ENCODE data around the gene STKLD1. TPM values are rescaled to one million over a fixed set of nuclear protein-coding genes. Genes with fewer than 3 reads are reported as not detected.

Gene STKLD1
- total and polyA plus RNA-seq, 9 of the 15 experiments (the other 6 are each of a cell fraction or from before 2014, with no cell fraction given) = 0.10 to 0.65 (median 0.33) TPM; not detected in 2

GRCh38 chr9:133346021-133346785, 30.0 kb upstream of the STKLD1 start:
- FAIRE-seq = no peak
- peaks cover 3% of the 10 kb centered on the region for H3K9me1 ChIP-seq (ENCODE audit: control insufficient read depth, insufficient read depth, low read length)
- H3K36me3 ChIP-seq (ENCODE audit: control insufficient read depth, insufficient read depth, low read length) = peaks cover 77% of the 10 kb centered on the region
- intact Hi-C loops (cut with micrococcal nuclease) (no loop called here), in situ Hi-C loops (cut with MboI) (no loop called here)
- ChIA-PET POLR2A (interaction anchor here (0.6 to 3.3 kb wide), 12 partner anchors 11 to 478 kb away, joined by 3 to 31 read pairs (median 3); partner anchors contain the start of gene RALGDS), CTCF (ENCODE audit: low intra/inter-chr PET ratio) (no interaction called here)
- DNase-seq (ENCODE audit: extremely low read depth in 1 of 4, low spot score in 3 of 4) = peak in 1 of 4 experiments; percentile 31
- peaks cover 17% of the 10 kb centered on the region for H4K20me1 ChIP-seq (replicated peaks; ENCODE audit: control insufficient read depth, insufficient read depth, low read length)
- BruUV-seq (replicated peaks) = TSS peak; percentile 55
- no peak; the same call in 2 of the 3 replicates for ATAC-seq
- H2AFZ ChIP-seq (ENCODE audit: low read depth, low read length) = no peak overlapping the region
- no peaks in the 10 kb centered on the region for H3K27me3 ChIP-seq (ENCODE audit: control insufficient read depth in 2 of 2, insufficient read depth in 2 of 2, low read length in 2 of 2)
- peaks cover 16 to 43% of the 10 kb centered on the region in 2 experiments; a peak in 4 of 5 replicates for H3K4me1 ChIP-seq (replicated peaks in 1 of 2; ENCODE audit: control insufficient read depth in 2 of 2, insufficient read depth in 2 of 2, low read length in 2 of 2)
- peak overlapping the region; percentile 100 for H3K9ac ChIP-seq (ENCODE audit: insufficient read depth in 1 of 2, low read depth in 2 of 2, low read length in 2 of 2)
- H3K27ac ChIP-seq (ENCODE audit: extremely low read depth, low read depth, low read length) = no peak overlapping the region; the same call in 2 of the 3 replicates
- peaks cover 57% of the 10 kb centered on the region for H3K79me2 ChIP-seq (ENCODE audit: control insufficient read depth, insufficient read depth, low read length)
- no peaks in the 10 kb centered on the region for H3K9me3 ChIP-seq (replicated peaks; ENCODE audit: control insufficient read depth, insufficient read depth, low read depth, low read length)
- peak overlapping the region; percentile 100 for H3K4me3 ChIP-seq
- peak overlapping the region; percentile 93 for H3K4me2 ChIP-seq (ENCODE audit: insufficient read depth, low read length)
- WGBS (ENCODE audit: insufficient coverage, low coverage, missing lambda C conversion rate) = 29% methylated on average over 15 of the region's 15 CpGs
- TF ChIP-seq KAT7 (CRISPR knock-in tag; IDR thresholded peaks at IDR 0.05; ENCODE audit: borderline replicate concordance) (no peak), ZNF41 (CRISPR knock-in tag; conservative IDR thresholded peaks at IDR 0.05) (no peak), JUN (IDR thresholded peaks at IDR 0.05; ENCODE audit: borderline replicate concordance, low read depth, low read length) (no peak), JUN (CRISPR knock-in tag; IDR thresholded peaks at IDR 0.05; ENCODE audit: borderline replicate concordance) (0 out of 2 replicates have a peak, but pooled peaks have one; percentile 18), CREM (IDR thresholded peaks at IDR 0.05; ENCODE audit: low read depth) (no peak), NFIX (CRISPR knock-in tag; IDR thresholded peaks at IDR 0.05; ENCODE audit: low read depth) (peak; percentile 30; the same call in 1 of the 2 replicates), SFPQ (IDR thresholded peaks at IDR 0.05; ENCODE audit: low read depth, low read length) (no peak), ZNF79 (CRISPR knock-in tag; IDR thresholded peaks at IDR 0.05; ENCODE audit: low read depth) (no peak), CBX5 (IDR thresholded peaks at IDR 0.05; ENCODE audit: borderline replicate concordance, low read depth) (no peak), FOXP4 (CRISPR knock-in tag; IDR thresholded peaks at IDR 0.05; ENCODE audit: borderline replicate concordance) (no peak), ZBTB26 (CRISPR knock-in tag; IDR thresholded peaks at IDR 0.05) (no peak), CEBPB (tag; IDR thresholded peaks at IDR 0.05) (no peak), JUND (IDR thresholded peaks at IDR 0.05; ENCODE audit: borderline replicate concordance, low read depth, low read length) (no peak), JUND (tag; IDR thresholded peaks at IDR 0.05; ENCODE audit: borderline replicate concordance, low read depth, low read length) (no peak), RAD51 (IDR thresholded peaks at IDR 0.05; ENCODE audit: borderline replicate concordance, low read depth) (no peak), ATF1 (CRISPR knock-in tag; IDR thresholded peaks at IDR 0.05) (no peak), ATF1 (tag; IDR thresholded peaks at IDR 0.05) (no peak), HOXB6 (CRISPR knock-in tag; IDR thresholded peaks at IDR 0.05; ENCODE audit: borderline replicate concordance) (no peak)

All from K562 (cell line).